HepG2 (cell line): ENCODE measurements around the gene EFNA2. TPM values are rescaled to one million over a fixed set of nuclear protein-coding genes. Genes with fewer than 3 reads are reported as not detected.

Source experiments
- FOXP1 ChIP-seq, 2 experiments: fragments of 450-650 bp in 1 of 2; IDR thresholded peaks; 2 replicates each; pipeline ENCODE4 v1.6.1; 2017 to 2018; ENCODE audit warnings: antibody characterized with exemption in 1 of 2
- KDM2A ChIP-seq: sonication (generic); formaldehyde crosslinking; IDR thresholded peaks from 2 replicates; pipeline ENCODE4 v1.4.0; 2020; ENCODE audit warnings: low read depth, missing genetic modification reagents, borderline replicate concordance
- MAFF ChIP-seq: IDR thresholded peaks from 2 replicates; pipeline ENCODE4 v1.6.1; 2011; ENCODE audit warnings: low read depth, low read length, improper control_type of control experiment
- MIER2 ChIP-seq: IDR thresholded peaks from 2 replicates; pipeline ENCODE4 v1.6.1; 2016; ENCODE audit warnings: missing biosample characterization, missing genetic modification reagents
- RXRA ChIP-seq: sonication (generic); formaldehyde crosslinking; IDR thresholded peaks from 2 replicates; pipeline ENCODE4 v1.5.1; 2020; ENCODE audit warnings: missing genetic modification reagents
- SMC3 ChIP-seq: IDR thresholded peaks from 2 replicates; pipeline ENCODE4 v1.6.1; 2011; ENCODE audit warnings: low read length, improper control_type of control experiment
- SP140L ChIP-seq: sonication (generic); formaldehyde crosslinking; IDR thresholded peaks from 2 replicates; pipeline ENCODE4 v1.4.0; 2020; ENCODE audit warnings: missing genetic modification reagents, borderline replicate concordance
- ZFX ChIP-seq: sonication (generic); formaldehyde crosslinking; IDR thresholded peaks from 2 replicates; pipeline ENCODE4 v1.4.0; 2020; ENCODE audit warnings: mild to moderate bottlenecking, low read depth, missing genetic modification reagents, moderate library complexity
- ZFYVE20 ChIP-seq: sonication (generic); formaldehyde crosslinking; IDR thresholded peaks from 2 replicates; pipeline ENCODE4 v1.8.0; 2023; ENCODE audit warnings: low read depth, mild to moderate bottlenecking, moderate library complexity, missing genetic modification reagents, borderline replicate concordance
- ZNF570 ChIP-seq: sonication (generic); formaldehyde crosslinking; IDR thresholded peaks from 2 replicates; pipeline ENCODE4 v1.4.0; 2020; ENCODE audit warnings: mild to moderate bottlenecking, missing genetic modification reagents, borderline replicate concordance
- ZNF572 ChIP-seq: sonication (generic); formaldehyde crosslinking; IDR thresholded peaks from 2 replicates; pipeline ENCODE4 v1.5.1; 2020; ENCODE audit warnings: mild to moderate bottlenecking, missing genetic modification reagents
- ZNF768 ChIP-seq: sonication (generic); formaldehyde crosslinking; IDR thresholded peaks from 2 replicates; pipeline ENCODE4 v1.4.0; 2020; ENCODE audit warnings: missing genetic modification reagents
- ZSCAN20 ChIP-seq: sonication (generic); formaldehyde crosslinking; IDR thresholded peaks from 2 replicates; pipeline ENCODE4 v1.4.0; 2020; ENCODE audit warnings: missing genetic modification reagents, mild to moderate bottlenecking, borderline replicate concordance
- polyA plus RNA-seq, 8 experiments: library from polyadenylated mRNA; depleted of rRNA in 3 of 8; stranded (reverse) in 7 of 8; unstranded in 1 of 8; fragments of >200 nt; fragmentation: Illumina TruSeq in 4 of 8; extraction: Trizol in 4 of 8; gene quantifications; 2 replicates each; pipeline versions ENCODE4 v1.2.1 to v1.2.3, GENCODE V29; 2011 to 2016; ENCODE audit warnings: low read depth in 4 of 8, missing spikeins in 1 of 8, mixed read lengths in 1 of 8; ENCODE audit not compliant: insufficient read depth in 1 of 8
- total RNA-seq, 5 experiments: library from RNA; depleted of rRNA; stranded (reverse); fragments of >200 nt; fragmentation: Illumina TruSeq; extraction: Trizol; gene quantifications; 2 replicates each; pipeline ENCODE4 v1.2.3, GENCODE V29; 2016; ENCODE audit warnings: low read depth in 1 of 5
- TF ChIP-seq, protein P1 (sequence below): conservative IDR thresholded peaks from 2 replicates; pipeline ENCODE4 v1.6.1; 2018; ENCODE audit warnings: missing genetic modification reagents
- TF ChIP-seq, protein P2 (sequence below): sonication (generic); formaldehyde crosslinking; IDR thresholded peaks from 2 replicates; pipeline ENCODE4 v1.4.0; 2020; ENCODE audit warnings: mild to moderate bottlenecking, missing genetic modification reagents, borderline replicate concordance
- TF ChIP-seq, protein P3 (sequence below): sonication (generic); formaldehyde crosslinking; IDR thresholded peaks from 2 replicates; pipeline ENCODE4 v1.8.1; 2023; ENCODE audit warnings: mild to moderate bottlenecking, moderate library complexity, missing genetic modification reagents
- TF ChIP-seq, protein P4 (sequence below): sonication (generic); formaldehyde crosslinking; IDR thresholded peaks from 2 replicates; pipeline ENCODE4 v1.9.0; 2022; ENCODE audit warnings: low read depth, missing genetic modification reagents
- TF ChIP-seq, protein P5 (sequence below): sonication (generic); formaldehyde crosslinking; IDR thresholded peaks from 2 replicates; pipeline ENCODE4 v1.8.0; 2022; ENCODE audit warnings: missing genetic modification reagents, mild to moderate bottlenecking, moderate library complexity, borderline replicate concordance

EFNA2 gene
- total and polyA plus RNA-seq, 2 of the 13 experiments (the other 11 are each of a cell fraction or from before 2014, with no cell fraction given) = 6.0 to 9.9 TPM

DNA sequence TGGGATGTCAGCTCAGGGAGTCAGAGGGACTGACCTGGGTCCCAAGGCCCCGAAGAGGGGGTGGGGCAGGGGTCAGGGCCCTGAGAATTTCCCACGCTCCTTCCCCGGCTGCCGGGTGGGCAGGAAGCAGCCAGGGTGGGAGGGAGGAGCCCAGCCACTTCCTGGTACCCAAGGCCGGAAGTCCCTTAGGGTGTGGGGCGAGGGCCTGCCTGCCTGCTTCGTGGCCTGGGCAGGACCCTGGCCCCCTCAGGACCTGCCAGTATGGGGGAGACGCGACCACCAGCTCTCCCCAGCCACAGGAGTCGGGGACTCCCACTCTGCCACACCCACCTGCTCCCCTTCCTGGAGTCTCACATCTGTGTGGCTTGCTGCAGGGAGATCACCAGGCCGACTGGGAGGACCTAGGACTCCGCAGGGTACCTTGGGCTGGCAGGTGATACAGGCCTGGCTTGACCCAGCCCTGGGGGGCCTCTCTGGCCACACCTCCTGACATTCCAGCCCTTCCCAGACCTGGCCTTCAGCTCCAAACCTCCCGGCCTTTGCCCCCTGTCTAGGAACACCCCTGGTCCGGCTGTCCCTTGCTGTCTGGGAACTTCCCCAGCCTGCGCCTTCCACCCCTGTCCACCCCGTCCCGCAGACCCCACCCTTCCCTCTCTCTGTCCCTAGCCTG is 26.3 kb upstream of the EFNA2 start (continued):
- TF ChIP-seq, protein P1, sequence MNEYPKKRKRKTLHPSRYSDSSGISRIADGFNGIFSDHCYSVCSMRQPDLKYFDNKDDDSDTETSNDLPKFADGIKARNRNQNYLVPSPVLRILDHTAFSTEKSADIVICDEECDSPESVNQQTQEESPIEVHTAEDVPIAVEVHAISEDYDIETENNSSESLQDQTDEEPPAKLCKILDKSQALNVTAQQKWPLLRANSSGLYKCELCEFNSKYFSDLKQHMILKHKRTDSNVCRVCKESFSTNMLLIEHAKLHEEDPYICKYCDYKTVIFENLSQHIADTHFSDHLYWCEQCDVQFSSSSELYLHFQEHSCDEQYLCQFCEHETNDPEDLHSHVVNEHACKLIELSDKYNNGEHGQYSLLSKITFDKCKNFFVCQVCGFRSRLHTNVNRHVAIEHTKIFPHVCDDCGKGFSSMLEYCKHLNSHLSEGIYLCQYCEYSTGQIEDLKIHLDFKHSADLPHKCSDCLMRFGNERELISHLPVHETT (CRISPR knock-in tag) = 0 out of 2 replicates have a peak, but pooled peaks have one; percentile 25
- TF ChIP-seq KDM2A (CRISPR knock-in tag) (peak; percentile 99), ZNF572 (peak; percentile 44; the same call in 1 of the 2 replicates), SP140L (CRISPR knock-in tag) (no peak), ZNF768 (CRISPR knock-in tag) (no peak), ZSCAN20 (CRISPR knock-in tag) (no peak), ZFYVE20 (CRISPR knock-in tag) (no peak), SMC3 (no peak), MIER2 (CRISPR knock-in tag) (no peak), RXRA (CRISPR knock-in tag) (peak; percentile 92), MAFF (no peak), FOXP1 (IDR thresholded peaks at IDR 0.05) (no peak), FOXP1 (CRISPR knock-in tag; IDR thresholded peaks at IDR 0.05) (peak; percentile 18; the same call in 1 of the 2 replicates), ZNF570 (CRISPR knock-in tag) (0 out of 2 replicates have a peak, but pooled peaks have one; percentile 54), ZFX (peak; percentile 93)
- TF ChIP-seq, protein P2, sequence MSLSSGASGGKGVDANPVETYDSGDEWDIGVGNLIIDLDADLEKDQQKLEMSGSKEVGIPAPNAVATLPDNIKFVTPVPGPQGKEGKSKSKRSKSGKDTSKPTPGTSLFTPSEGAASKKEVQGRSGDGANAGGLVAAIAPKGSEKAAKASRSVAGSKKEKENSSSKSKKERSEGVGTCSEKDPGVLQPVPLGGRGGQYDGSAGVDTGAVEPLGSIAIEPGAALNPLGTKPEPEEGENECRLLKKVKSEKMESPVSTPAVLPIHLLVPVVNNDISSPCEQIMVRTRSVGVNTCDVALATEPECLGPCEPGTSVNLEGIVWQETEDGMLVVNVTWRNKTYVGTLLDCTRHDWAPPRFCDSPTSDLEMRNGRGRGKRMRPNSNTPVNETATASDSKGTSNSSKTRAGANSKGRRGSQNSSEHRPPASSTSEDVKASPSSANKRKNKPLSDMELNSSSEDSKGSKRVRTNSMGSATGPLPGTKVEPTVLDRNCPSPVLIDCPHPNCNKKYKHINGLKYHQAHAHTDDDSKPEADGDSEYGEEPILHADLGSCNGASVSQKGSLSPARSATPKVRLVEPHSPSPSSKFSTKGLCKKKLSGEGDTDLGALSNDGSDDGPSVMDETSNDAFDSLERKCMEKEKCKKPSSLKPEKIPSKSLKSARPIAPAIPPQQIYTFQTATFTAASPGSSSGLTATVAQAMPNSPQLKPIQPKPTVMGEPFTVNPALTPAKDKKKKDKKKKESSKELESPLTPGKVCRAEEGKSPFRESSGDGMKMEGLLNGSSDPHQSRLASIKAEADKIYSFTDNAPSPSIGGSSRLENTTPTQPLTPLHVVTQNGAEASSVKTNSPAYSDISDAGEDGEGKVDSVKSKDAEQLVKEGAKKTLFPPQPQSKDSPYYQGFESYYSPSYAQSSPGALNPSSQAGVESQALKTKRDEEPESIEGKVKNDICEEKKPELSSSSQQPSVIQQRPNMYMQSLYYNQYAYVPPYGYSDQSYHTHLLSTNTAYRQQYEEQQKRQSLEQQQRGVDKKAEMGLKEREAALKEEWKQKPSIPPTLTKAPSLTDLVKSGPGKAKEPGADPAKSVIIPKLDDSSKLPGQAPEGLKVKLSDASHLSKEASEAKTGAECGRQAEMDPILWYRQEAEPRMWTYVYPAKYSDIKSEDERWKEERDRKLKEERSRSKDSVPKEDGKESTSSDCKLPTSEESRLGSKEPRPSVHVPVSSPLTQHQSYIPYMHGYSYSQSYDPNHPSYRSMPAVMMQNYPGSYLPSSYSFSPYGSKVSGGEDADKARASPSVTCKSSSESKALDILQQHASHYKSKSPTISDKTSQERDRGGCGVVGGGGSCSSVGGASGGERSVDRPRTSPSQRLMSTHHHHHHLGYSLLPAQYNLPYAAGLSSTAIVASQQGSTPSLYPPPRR (CRISPR knock-in tag) = peak; percentile 82
- TF ChIP-seq, protein P3, sequence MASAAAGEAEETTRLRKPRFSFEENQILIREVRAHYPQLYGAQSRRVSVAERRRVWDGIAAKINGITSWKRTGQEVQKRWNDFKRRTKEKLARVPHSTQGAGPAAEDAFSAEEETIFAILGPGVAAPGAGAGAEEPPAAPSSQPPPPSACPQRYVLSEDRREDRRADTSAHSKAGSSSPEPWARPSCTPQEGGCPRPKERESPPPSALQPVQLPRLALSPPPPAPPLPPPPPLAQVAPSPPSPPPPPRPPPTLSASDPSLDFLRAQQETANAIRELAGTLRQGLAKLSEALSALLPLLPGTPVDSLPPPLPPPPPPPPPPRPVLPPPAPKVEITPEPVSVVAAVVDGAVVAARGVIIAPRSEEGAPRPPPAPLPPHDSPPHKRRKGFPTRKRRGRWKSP (CRISPR knock-in tag) = peak; percentile 76
- TF ChIP-seq, protein P4, sequence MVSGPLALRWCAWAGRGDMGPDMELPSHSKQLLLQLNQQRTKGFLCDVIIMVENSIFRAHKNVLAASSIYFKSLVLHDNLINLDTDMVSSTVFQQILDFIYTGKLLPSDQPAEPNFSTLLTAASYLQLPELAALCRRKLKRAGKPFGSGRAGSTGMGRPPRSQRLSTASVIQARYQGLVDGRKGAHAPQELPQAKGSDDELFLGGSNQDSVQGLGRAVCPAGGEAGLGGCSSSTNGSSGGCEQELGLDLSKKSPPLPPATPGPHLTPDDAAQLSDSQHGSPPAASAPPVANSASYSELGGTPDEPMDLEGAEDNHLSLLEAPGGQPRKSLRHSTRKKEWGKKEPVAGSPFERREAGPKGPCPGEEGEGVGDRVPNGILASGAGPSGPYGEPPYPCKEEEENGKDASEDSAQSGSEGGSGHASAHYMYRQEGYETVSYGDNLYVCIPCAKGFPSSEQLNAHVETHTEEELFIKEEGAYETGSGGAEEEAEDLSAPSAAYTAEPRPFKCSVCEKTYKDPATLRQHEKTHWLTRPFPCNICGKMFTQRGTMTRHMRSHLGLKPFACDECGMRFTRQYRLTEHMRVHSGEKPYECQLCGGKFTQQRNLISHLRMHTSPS = peak; percentile 92
- TF ChIP-seq, protein P5, sequence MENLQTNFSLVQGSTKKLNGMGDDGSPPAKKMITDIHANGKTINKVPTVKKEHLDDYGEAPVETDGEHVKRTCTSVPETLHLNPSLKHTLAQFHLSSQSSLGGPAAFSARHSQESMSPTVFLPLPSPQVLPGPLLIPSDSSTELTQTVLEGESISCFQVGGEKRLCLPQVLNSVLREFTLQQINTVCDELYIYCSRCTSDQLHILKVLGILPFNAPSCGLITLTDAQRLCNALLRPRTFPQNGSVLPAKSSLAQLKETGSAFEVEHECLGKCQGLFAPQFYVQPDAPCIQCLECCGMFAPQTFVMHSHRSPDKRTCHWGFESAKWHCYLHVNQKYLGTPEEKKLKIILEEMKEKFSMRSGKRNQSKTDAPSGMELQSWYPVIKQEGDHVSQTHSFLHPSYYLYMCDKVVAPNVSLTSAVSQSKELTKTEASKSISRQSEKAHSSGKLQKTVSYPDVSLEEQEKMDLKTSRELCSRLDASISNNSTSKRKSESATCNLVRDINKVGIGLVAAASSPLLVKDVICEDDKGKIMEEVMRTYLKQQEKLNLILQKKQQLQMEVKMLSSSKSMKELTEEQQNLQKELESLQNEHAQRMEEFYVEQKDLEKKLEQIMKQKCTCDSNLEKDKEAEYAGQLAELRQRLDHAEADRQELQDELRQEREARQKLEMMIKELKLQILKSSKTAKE = peak; percentile 87
